Ishikawa (cell line): Measurements from ENCODE around the gene MEF2C.

Experiments used
- EGR1 ChIP-seq: IDR thresholded peaks from 2 replicates; pipeline ENCODE4 v1.6.1; 2012
- FOXM1 ChIP-seq: IDR thresholded peaks from 2 replicates; pipeline ENCODE4 v1.6.1; 2012; ENCODE audit warnings: low read depth, borderline replicate concordance
- RAD21 ChIP-seq: IDR thresholded peaks from 2 replicates; pipeline ENCODE4 v1.6.1; 2012; ENCODE audit warnings: low read depth
- TAF1 ChIP-seq: IDR thresholded peaks from 2 replicates; pipeline ENCODE4 v1.6.1; 2012; ENCODE audit warnings: low read depth, mild to moderate bottlenecking
- TCF12 ChIP-seq: IDR thresholded peaks from 2 replicates; pipeline ENCODE4 v1.6.1; 2012; ENCODE audit warnings: low read depth
- TF ChIP-seq, protein P1 (sequence below): IDR thresholded peaks from 2 replicates; pipeline ENCODE4 v1.6.1; 2012; ENCODE audit warnings: low read depth, mild to moderate bottlenecking
- TF ChIP-seq, protein P2 (sequence below): IDR thresholded peaks from 2 replicates; pipeline ENCODE4 v1.6.1; 2012

DNA sequence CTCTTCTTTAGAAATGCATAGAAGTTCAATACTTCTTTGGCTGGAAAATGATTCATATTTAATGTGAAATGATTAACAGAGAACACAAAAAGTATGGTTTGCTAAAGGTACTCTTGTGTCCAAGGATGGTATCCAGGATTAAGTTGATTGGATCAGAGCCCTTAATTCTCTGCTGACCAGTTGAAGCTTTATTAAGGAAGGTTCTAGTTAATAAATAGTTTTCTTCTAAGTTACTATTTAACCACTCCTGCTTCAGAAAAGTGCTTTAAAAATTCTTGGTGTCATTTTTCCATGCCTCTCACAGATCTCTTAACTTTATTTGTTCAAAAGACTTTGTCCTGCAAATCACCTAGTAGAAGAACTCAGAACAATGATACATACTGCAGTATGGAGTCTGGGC lies 134.3 kb downstream of the MEF2C start:
- TF ChIP-seq, protein P1, sequence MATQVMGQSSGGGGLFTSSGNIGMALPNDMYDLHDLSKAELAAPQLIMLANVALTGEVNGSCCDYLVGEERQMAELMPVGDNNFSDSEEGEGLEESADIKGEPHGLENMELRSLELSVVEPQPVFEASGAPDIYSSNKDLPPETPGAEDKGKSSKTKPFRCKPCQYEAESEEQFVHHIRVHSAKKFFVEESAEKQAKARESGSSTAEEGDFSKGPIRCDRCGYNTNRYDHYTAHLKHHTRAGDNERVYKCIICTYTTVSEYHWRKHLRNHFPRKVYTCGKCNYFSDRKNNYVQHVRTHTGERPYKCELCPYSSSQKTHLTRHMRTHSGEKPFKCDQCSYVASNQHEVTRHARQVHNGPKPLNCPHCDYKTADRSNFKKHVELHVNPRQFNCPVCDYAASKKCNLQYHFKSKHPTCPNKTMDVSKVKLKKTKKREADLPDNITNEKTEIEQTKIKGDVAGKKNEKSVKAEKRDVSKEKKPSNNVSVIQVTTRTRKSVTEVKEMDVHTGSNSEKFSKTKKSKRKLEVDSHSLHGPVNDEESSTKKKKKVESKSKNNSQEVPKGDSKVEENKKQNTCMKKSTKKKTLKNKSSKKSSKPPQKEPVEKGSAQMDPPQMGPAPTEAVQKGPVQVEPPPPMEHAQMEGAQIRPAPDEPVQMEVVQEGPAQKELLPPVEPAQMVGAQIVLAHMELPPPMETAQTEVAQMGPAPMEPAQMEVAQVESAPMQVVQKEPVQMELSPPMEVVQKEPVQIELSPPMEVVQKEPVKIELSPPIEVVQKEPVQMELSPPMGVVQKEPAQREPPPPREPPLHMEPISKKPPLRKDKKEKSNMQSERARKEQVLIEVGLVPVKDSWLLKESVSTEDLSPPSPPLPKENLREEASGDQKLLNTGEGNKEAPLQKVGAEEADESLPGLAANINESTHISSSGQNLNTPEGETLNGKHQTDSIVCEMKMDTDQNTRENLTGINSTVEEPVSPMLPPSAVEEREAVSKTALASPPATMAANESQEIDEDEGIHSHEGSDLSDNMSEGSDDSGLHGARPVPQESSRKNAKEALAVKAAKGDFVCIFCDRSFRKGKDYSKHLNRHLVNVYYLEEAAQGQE = no peak
- TF ChIP-seq EGR1 (no peak), TCF12 (no peak), FOXM1 (no peak), RAD21 (no peak), TAF1 (no peak)
- TF ChIP-seq, protein P2, sequence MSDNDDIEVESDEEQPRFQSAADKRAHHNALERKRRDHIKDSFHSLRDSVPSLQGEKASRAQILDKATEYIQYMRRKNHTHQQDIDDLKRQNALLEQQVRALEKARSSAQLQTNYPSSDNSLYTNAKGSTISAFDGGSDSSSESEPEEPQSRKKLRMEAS = no peak
